Kidney (tissue), 14 donors: ENCODE results near the gene ARID1B. TPM values are rescaled to one million over a fixed set of nuclear protein-coding genes. Genes with fewer than 3 reads are reported as not detected.

Source experiments
- DNase-seq, 5 donors: peaks; one replicate each; pipeline ENCODE4 v3.0.0-alpha.2; 2013 to 2020
- FAIRE-seq: peaks from 2 replicates; lab custom pipeline; 2012; peaks lifted over from hg19 to GRCh38; lab: Jason Lieb, UNC
- H3K27ac ChIP-seq, 2 donors: one replicate each; pipeline ENCODE4 v1.7.0; 2013; ENCODE audit warnings: low read depth in 2 of 2, low read length in 2 of 2, inconsistent platforms in 1 of 2
- H3K27me3 ChIP-seq: one replicate; pipeline ENCODE4 v1.7.1; 2013; ENCODE audit warnings: low read length, inconsistent platforms; ENCODE audit not compliant: control insufficient read depth, insufficient read depth
- H3K36me3 ChIP-seq, 3 donors: one replicate each; pipeline versions ENCODE4 v1.7.0 to v1.7.1; 2013; ENCODE audit warnings: low read length in 3 of 3, control low read depth in 1 of 3, inconsistent platforms in 1 of 3; ENCODE audit not compliant: insufficient read depth in 3 of 3, control insufficient read depth in 2 of 3
- H3K4me1 ChIP-seq, 3 donors: one replicate each; pipeline versions ENCODE4 v1.7.0 to v1.7.1; 2013; ENCODE audit warnings: low read length in 3 of 3, inconsistent platforms in 1 of 3, low read depth in 1 of 3; ENCODE audit not compliant: control insufficient read depth in 2 of 3, insufficient read depth in 2 of 3
- H3K4me3 ChIP-seq, 3 donors: one replicate each; pipeline versions ENCODE4 v1.7.0 to v1.8.1; 2013; ENCODE audit warnings: low read length in 3 of 3, control low read depth in 1 of 3, inconsistent platforms in 1 of 3
- H3K9ac ChIP-seq, 3 donors: one replicate each; pipeline versions ENCODE4 v1.7.0 to v1.7.1; 2013; ENCODE audit warnings: low read length in 3 of 3, control low read depth in 1 of 3, inconsistent platforms in 1 of 3
- H3K9me3 ChIP-seq, 3 donors: one replicate each; pipeline versions ENCODE4 v1.7.0 to v1.7.1; 2013; ENCODE audit warnings: low read length in 3 of 3, control low read depth in 1 of 3, inconsistent platforms in 1 of 3; ENCODE audit not compliant: control insufficient read depth in 2 of 3, insufficient read depth in 1 of 3
- CTCF ChIP-seq: IDR thresholded peaks from 3 replicates; pipeline ENCODE4 v1.5.1; 2012; ENCODE audit warnings: mild to moderate bottlenecking, moderate library complexity, borderline replicate concordance; ENCODE audit not compliant: insufficient read depth; ENCODE audit errors: extremely low read depth
- intact Hi-C: fragments of 100-400 bp; cut with DNase I; formaldehyde crosslinking; loops from one replicate; pipeline ENCODE4 v1.11.1; 2022
- polyA plus RNA-seq: library from polyadenylated mRNA; stranded (reverse); fragments of 350-450 nt; fragmentation: Illumina TruSeq; extraction: RNeasy Lipid Tissue Mini Kit (QIAGEN cat#74804); gene quantifications from one replicate; pipeline ENCODE4 v1.2.3, GENCODE V29; 2014; ENCODE audit warnings: low read depth, low replicate concordance; ENCODE audit not compliant: insufficient read depth
- total RNA-seq: library from RNA; stranded (reverse); fragmentation: NEBNext Ultra II Directional; extraction: Animal tissue kit (Norgen Biotek cat#: 25700); gene quantifications from one replicate; pipeline ENCODE4 v1.2.1, GENCODE V29; 2021
- donor health status: control.
- donor health status: control.
- donor health status: control.
- donor health status: control.
- donor health status: control.
- donor health status: DM: yes; HTN: yes; CAD: no.
- donor health status: Normal renal cell carcinoma (clear cell type).

The ARID1B gene
- total and polyA plus RNA-seq, 2 donors from 2014 or later = 16.4 to 110 TPM

GRCh38 chr6:157063923-157064322 is 286.7 kb downstream of the ARID1B start:
- H3K27ac ChIP-seq = no peak overlapping the region
- H3K4me3 ChIP-seq = no peak overlapping the region
- TF ChIP-seq CTCF = no peak
- H3K9me3 ChIP-seq = no peaks in the 10 kb centered on the region
- FAIRE-seq (no peak), DNase-seq (no peak)
- no peaks in the 10 kb centered on the region for H3K27me3 ChIP-seq
- intact Hi-C loops = no loop called here
- no peaks in the 10 kb centered on the region for H3K36me3 ChIP-seq
- H3K9ac ChIP-seq = no peak overlapping the region
- H3K4me1 ChIP-seq = peaks cover 8 to 14% (median 10%) of the 10 kb centered on the region in 3 donors

- Histone ChIP-seq H3K9me3 (no peaks in the 10 kb centered on the region), H3K4me1 (peaks cover 9 to 13% (median 13%) of the 10 kb centered on the region in 3 donors), H3K36me3 (no peaks in the 10 kb centered on the region), H3K4me3 (no peak overlapping the region), H3K9ac (no peak overlapping the region), H3K27me3 (no peaks in the 10 kb centered on the region), H3K27ac (no peak overlapping the region)
- DNase-seq (no peak), FAIRE-seq (no peak)
- TF ChIP-seq CTCF = no peak
- intact Hi-C loops = no loop called here
Measured at GRCh38 chr6:157064502-157064901, 287.3 kb downstream of the ARID1B start.

- peaks cover 9 to 14% (median 11%) of the 10 kb centered on the region in 3 donors for H3K4me1 ChIP-seq
- no peak overlapping the region for H3K27ac ChIP-seq
- FAIRE-seq (no peak), DNase-seq (no peak)
- H3K9ac ChIP-seq = no peak overlapping the region
- H3K4me3 ChIP-seq = no peak overlapping the region
- H3K27me3 ChIP-seq = no peaks in the 10 kb centered on the region
- intact Hi-C loops = no loop called here
- no peaks in the 10 kb centered on the region for H3K9me3 ChIP-seq
- no peak for TF ChIP-seq CTCF
- no peaks in the 10 kb centered on the region for H3K36me3 ChIP-seq
Measured at GRCh38 chr6:157065366-157065765, 288.2 kb downstream of the ARID1B start.
